GM19238 (cell line): ENCODE data around the gene TMEM250.

Experiments
- DNase-seq: peaks from one replicate; pipeline ENCODE4 v3.0.0; 2011; ENCODE audit warnings: low spot score; ENCODE audit not compliant: insufficient read length

TMEM250 gene

DNA sequence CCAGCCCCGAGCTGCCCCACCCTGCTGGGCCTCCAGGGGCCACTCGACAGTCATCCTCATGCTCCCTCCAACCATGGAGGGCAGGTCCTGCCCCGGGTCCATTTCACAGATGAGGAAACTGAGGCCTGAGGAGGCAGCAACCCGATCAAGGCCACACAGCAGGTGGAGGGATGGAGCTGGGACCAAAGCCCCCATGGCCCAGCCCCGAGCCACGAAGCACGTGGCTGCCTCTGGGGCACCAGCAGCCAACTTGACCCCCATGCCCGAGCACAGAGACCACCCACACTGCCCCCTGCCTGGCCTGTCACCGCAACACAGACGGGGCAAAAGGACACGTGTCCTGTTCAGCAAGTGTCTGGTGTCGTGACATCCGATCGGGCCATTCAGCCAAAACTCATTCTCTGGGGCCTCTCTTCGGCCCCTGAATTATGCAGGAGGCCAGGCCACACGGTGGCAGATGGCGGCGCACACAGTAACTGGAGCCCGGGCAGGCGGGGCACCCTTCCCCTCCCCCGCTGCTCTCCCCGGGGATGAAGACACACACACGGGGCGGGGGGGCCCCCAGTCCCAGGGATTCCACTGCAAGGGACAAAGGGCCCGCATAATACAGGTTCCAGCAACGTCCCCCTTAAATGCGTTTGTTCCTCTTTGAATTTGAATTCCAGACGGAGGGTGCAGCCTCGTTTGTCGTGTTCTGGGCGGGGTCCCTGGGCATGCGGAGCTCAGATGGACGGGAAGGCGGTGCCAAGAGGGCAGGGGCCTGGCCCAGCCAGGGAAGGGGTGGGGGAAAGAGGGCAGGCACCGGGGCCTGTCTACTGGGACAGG is 29.4 kb upstream of the TMEM250 start:
- no peak for DNase-seq

DNA sequence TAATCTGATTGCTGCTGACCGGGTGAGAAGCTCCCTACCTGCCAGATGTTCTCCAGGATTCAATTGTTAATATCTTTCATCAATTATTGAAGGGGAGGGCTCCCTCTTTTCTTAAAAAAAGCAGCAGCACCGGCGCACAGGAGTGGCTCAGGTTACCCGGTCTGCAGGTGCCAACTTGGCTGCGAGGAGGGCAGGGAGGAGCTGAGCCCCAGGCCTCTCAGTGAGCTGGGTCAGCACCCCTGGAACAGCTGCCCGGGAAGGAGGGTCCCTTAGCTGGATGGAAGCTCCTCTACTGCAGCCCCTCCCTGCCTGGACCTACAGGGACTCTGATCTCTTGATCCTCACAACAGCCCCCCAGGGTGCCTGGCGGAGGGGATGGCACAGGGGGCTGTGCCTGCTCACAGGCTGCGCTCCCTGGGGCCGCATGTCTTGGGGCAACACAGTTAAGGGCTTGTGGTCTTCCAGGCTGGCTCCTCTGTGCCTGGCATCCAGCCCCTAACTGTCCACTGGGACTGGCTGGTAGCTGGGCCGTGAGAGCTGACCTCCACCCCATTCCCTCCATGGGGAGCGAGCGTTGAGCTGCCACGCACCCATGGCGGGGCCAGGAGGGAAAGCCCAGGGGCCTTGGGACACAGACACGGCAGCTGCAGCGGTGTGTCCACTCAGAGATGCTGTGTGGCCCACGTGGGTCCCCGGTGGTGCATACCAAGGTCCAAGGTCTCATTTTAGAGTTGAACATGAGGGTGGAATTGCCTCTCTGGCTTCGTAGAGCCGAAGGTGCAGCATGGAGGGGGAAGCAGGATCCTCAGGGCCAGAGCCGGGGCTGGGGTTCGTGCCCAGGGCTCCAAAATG is 28.6 kb upstream of the TMEM250 start:
- DNase-seq = no peak

DNA sequence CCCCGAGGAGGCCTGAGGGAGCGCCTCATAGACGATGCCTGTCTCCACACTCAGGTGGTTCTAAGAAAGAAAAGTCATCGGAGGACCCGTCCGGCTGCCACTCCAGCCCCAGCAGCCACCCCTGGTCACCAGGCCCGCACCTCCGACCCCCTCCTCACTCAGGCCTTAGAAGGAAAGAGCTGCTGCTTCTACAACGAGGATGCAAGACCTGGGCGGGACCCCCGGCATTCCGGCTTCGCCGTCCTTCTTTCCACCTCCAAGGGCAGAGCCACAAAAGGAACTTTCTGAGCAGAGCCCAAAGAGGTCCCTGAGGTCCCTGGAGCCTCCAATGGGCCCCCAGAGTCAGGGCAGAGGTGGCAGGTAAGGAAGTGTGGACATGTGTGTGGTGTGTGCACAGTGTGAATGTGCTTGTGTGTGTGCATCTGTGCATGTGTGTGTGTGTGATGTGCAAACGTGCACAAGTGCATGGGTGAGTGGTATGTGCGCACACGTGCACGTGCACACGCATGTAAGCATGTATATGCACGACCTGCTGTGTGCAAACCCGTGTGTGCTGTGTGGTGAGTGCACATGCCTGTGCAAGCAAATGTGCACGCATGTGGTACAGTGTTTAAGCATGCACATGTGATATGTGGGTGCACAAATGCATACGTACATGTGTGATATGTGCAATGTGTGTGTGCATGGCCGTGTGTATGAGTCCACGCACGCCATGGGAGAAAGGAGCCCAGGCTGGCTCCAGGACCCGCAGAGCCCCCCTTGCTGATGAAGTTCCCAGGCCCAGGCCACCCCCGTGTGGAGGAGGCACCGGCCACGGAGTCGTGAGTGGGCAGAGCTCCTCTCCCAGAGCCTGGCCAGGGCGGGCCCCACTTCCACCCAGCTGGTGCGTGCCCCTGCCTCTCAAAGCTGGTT is 27.7 kb upstream of the TMEM250 start:
- DNase-seq = no peak

DNA sequence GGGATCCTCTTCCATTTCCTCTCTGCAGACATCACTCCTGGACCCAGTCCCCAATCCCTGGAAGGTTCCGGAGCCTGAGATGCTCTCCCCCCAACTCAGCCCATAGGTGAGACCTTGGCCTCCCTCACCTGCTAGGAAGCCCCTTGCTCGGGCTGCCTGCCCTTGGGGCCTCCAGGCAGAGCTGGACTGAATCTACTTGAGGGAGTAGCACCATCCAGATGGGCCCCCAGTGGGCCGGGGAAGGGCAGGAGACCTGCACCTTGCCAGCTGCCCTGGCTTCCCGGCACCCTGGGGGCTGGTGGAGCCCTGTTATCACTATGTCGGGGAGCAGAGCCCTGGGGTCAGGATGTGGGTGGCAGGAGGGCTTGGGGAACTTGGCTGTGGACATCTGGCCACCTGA is 26.9 kb upstream of the TMEM250 start:
- no peak for DNase-seq

DNA sequence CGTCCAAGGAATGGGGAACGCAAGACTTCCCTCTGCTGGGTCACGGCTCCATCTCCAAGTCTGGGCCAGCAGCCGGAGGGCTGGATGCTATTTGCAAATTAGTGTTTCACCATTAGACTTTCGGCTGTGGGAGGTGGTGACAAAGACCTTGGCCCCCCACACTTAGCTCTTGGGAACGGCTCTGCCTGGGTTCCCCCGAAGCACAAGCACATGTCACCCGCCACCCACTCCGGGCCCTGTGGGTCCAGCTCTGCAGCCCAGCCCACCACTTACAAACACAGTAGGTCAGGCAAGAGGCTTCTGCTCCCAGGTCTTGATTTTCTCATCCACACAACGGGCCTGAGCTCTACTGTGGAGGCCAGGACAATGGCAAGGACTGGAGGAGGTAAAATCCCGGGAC is 25.8 kb upstream of the TMEM250 start:
- DNase-seq = no peak

DNA sequence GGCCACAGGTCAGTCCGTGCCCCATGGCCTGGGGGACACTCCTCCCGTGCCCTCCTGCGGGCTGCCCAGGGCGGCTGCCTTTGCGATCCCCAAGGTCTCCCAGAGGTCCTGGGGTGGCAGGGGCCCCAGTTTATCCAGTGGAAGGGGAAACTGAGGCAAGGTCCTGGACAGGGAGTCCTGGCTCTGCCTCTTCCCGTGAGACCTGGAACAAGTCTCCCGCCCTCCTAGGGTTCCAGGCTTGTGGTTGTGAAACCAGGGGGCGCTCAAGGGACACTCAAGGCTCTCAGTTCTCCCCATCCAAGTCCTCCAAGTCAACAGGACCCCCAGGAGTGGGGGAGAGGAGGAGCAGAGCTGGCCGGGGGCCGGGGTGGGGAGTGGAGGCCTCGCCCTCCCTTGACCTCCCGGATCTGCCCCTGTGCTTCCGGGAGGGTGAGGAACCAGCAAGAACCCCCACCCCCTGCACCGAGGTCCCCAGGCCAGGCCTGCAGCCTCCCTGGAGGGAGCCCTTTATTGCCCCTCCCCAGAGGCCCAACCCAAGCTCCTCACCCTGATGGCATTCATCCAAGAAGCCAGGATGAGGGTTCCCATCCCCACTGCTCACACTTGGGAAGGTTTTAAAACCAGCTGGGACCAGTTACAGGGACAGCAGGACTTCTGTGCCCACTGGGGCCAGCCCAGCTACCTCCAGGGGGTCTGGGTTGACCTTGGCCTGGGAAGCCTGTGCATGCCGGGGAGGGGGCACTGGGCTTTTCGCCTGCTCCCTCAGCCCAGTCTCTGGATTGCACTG is 24.7 kb upstream of the TMEM250 start:
- DNase-seq = no peak

DNA sequence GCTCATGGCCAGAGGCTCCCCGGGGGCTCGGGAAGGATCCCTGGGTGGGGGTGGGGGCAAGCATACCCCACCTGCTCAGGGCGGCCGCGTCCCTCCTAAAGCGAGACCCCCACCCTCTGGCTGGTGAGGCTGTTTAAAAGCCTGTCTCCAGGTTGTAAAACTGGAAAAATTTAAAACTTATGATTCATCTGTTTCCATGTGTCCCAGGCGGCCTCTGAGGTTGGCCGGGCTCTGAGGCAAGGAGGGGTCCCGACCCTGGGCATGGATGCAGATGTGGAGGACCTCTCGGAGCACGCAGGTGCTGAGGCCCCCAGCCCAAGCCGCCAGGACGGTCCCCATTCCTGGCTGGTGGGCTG is 24.2 kb upstream of the TMEM250 start:
- DNase-seq = no peak

DNA sequence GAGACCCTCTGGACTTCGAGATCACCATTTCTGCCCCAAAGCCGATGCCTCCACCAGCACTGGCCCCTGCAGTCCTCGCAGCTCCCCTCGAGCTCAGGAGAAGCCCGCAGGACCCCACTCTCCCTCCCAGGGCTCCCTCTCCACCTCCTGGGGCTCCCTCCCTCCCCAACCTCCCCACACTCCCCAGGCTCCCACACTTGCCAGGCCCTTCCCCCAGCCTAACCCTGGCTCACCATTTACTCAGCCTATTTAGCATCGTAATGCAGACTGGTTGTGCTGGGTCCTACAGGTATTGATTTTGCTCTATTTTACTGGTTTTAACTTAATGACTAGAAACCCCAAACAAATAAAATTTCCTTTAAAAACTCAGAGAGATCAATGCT is 23.7 kb upstream of the TMEM250 start:
- no peak for DNase-seq

DNA sequence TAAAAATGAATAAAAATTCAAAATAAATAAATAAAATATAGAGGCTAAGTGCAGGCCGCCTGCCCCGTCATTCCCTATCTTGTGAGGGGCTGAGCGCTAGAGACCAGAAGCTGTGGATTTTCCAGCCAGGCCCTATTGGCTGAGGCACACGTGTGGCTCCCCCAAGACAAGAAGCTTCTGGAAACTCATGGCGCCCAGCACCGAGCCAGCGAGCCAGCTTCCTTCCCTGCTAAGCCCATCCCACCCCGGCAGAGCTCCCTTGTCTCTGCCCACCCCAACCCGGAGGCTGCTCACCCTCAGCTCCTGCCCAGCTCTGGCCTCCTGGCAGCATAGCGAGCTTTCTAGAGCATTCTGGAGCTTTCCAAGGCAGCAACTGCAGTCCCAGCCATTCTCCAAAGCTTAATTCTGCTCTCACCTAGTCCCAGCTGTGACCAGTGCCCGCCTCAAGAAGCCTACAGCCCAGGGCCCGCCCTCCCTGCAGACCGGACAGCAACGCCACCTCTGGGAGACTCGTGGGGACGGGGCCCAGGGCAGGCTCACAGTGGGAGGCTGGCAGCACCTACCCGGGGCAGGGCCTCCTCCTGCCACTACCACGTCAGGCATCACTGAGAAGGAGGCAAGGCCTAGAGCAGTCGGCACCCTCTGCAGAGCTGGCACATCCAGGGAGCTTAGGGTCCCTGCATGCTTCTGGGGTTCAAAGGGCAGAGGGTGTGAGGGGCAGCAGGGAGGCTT is 23.2 kb upstream of the TMEM250 start:
- no peak for DNase-seq

DNA sequence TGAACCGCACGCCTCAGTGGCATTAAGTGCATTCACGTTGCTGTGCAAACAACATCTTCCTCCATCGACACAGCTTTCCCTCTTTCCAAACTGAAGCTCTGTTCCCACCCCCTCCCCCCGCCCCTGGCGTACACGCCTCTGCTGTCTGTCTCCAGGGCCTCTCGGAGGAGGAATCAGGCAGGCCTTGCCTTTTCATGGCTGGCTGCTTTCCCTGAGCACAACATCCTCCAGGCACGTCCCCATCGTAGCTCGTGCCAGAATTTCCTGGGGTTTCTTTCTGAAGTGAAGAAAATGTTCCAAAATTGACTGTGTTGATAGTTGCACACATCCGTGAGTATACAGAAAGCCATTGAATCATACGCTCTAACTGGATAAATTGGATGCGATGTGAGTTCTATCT is 22.3 kb upstream of the TMEM250 start:
- no peak for DNase-seq

DNA sequence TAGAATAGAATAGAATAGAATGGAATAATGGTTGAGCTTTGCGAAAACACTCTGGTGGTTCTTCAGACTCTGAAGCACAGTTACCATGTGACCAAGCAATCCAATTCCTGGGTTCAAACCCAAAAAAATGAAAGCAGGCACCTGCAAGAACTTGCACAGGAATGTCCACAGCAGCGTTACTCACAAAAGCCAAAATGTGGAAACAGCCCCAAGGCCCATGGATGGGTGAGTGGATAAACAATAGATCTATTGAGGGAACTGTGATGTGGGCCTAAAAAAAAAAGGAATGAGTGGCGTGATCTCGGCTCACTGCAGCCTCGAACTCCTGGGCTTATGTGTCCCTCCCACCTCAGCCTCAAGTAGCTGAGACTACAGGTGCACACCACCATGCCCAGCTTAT is 21.4 kb upstream of the TMEM250 start:
- DNase-seq = no peak

DNA sequence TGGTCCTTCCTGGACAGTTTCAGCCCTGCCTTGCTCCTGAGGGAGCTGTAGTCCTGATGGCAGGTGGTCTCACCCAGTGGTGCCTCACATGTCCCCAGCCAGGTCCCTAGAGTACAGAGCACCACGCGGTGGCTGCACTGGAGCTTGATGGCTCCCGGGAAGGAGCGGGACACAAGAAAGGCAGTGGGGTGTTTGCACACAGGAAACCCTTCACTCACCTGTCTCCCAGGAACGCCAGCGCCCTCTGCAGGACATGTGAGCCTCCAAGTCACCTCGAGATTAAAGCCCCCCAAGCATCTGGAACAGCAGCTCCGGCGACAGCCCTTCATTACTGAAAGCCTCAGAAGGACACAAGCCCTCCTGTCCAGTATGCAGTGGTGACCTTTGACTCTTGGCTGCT is 19.9 kb upstream of the TMEM250 start:
- DNase-seq = no peak

DNA sequence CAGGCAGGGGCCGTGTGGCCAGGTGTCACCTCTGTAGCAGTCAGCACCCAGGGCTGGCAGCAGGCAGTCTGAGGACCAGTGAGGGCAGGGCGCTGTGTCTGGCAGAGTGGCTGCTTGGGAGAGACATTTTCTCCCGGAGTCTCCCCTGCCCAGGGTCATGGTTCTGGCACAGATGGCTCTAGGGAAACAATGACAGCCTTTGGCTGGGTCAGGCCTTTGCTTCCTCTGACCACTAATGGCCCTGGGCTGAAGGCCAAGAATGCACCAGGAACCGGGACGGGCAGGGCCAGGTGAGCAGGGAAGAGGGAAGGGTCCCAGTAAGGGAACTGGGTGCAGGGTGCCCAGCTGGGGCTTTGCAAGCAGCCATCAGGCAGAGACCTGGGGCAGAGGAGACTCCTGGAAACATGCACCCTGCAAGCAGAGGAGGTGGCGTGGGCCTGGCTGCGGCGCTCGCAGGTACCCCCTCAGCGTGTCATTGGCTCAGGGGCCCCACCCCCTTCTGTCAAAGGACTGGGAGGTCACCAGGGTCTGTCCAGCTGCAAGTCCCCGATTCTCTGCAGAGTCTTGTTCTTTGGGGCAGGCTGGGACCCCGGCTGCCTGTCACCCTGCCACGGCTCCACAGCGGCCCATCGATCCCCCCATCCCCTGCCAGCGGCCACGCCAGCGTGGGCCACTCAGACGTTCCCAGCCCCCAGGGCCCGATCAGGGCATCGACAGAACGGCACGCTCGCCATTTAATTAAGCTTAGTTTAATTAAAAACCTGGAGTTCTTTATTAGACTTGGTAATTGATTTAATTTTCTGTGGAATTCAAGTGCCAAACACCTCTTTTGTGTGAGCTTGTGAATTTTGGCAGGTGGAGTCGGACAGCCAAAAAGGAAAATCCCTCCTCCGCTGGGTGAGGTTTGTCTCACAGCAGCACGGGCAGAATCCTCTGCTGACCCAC is 18.9 kb upstream of the TMEM250 start:
- DNase-seq = no peak

DNA sequence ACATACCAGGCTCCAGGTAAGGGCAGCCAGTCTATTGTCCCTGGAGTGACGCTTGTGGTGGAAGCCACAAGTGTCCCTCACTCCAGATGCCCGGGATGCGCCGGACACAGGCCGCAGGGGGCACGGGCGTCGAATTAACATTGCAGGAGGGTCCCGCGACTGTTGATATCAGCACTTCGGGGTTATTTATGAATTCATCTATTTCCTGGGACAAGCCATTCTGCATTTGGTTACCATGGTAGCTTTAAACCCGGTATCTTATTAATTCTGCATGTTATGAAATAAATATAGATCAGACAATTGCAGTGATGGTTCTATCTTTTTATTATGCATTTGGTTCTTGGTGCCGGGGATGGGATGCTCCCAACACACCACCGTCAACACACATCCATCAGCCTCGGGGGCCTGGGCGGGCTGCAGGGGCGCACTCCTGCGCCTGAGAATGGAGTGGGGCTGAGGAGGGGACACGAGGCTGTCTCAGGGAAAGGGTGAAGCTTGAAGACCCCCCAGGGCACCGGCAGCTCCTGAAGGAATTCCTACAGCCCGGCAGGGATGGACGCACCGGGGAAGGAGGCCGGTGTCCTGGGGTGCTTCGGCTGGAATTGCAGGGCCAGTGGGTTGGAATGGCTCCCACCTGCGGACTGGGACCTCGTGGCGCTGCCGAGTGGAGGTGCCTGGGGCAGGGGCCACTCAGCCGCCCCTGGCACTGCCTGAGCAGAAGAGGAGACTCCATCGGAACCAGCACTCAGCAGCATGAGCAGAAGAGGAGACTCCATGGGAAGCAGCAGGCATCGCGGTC is 17.7 kb upstream of the TMEM250 start:
- no peak for DNase-seq

DNA sequence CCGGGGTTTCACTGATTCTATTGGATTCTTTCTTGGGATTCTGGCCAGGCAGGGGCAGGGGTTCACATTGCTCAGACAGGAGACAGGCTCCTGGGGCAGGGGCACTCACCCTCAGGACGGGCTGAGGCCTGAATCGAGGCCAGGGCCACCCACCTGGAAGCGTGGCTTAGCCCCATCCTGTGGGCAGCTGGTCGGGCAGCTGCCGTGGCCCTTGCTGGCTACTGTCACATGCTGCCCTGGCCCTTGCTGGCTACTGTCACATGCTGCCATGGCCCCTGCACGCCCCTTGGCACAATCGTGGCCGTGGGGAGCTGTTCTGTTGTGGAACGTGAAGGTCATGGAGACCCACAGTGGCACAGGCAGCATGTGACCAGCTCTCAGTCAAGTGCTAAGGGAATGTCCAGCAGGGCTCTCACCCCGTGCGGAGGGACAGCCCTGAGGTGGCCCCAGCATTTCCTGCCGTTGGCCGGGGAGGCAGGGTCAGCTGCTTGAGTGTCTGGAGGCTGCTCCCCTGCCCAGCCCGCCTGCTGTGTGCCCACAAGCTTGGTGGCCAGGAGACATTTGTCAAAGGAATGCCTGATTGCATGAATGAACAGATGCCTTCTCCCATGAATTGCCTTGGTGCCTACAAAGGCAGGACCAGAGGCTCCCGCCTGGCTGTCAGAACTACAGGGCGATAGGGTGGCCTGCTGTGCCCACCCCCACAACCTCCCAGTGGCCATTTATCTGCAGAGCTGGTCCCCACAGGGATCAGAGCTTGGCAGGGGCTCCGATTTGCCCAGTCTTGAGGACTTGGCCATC is 16.9 kb upstream of the TMEM250 start:
- DNase-seq = no peak

DNA sequence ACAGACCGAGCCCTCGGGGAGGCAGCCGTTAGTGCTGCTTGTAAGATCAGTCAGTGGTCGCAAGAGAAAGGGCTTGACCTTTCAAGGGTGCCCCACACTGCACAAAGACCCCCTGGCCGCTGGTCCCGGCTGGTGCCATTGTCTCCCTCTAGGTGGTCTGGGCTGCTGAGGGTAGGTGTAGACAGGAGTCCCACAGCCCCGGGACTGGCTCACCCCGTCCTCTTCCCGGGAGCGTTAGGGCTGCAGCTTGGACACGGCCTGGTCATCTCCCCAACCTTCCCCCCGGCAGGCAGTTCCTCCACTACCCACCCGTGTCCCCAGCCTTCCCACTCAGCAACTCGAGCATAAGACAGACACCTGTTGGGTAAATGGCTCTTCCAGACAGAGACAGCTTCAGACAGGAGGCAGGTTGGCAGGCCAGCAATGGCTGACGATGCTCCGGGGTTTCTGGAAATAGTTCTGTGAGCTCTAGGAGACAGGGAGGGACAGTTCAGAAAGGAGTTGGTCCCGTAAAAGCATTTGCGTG is 15.3 kb upstream of the TMEM250 start:
- DNase-seq = no peak
